ENCODE data around the gene RGL2.

Gene RGL2

GRCh38 chr6:33313105-33313708 lies 14.5 kb upstream of the RGL2 start:
- no peak for TF ChIP-seq CTCF (IDR thresholded peaks at IDR 0.05; ENCODE audit: low read depth, low read length, missing control alignments)
- no peak for DNase-seq (ENCODE audit: extremely low read depth, low read depth)

GRCh38 chr6:33312361-33313104 lies 13.8 kb upstream of the RGL2 start:
- no peak for TF ChIP-seq CTCF (IDR thresholded peaks at IDR 0.05; ENCODE audit: low read depth, low read length, missing control alignments)
- H3K4me3 ChIP-seq (replicated peaks; ENCODE audit: low read depth, low read length): peak overlapping the region; percentile 79
- no peak for DNase-seq (ENCODE audit: extremely low read depth, low read depth)

More at GRCh38 chr6:33313105-33313708, 14.5 kb upstream of the RGL2 start:
- H3K4me3 ChIP-seq (replicated peaks; ENCODE audit: low read depth, low read length): peak overlapping the region; percentile 79

GRCh38 chr6:33306356-33306755 lies 7.6 kb upstream of the RGL2 start:
- DNase-seq (ENCODE audit: extremely low read depth, low read depth): no peak
- no peak for TF ChIP-seq CTCF (IDR thresholded peaks at IDR 0.05; ENCODE audit: low read depth, low read length, missing control alignments)
- no peak overlapping the region for H3K4me3 ChIP-seq (replicated peaks; ENCODE audit: low read depth, low read length)

GRCh38 chr6:33305052-33305451 lies 6.3 kb upstream of the RGL2 start:
- DNase-seq (ENCODE audit: extremely low read depth, low read depth): no peak
- no peak for TF ChIP-seq CTCF (IDR thresholded peaks at IDR 0.05; ENCODE audit: low read depth, low read length, missing control alignments)
- no peak overlapping the region for H3K4me3 ChIP-seq (replicated peaks; ENCODE audit: low read depth, low read length)

GRCh38 chr6:33304216-33304615 lies 5.5 kb upstream of the RGL2 start:
- no peak overlapping the region for H3K4me3 ChIP-seq (replicated peaks; ENCODE audit: low read depth, low read length)
- TF ChIP-seq CTCF (IDR thresholded peaks at IDR 0.05; ENCODE audit: low read depth, low read length, missing control alignments): no peak
- no peak for DNase-seq (ENCODE audit: extremely low read depth, low read depth)

GRCh38 chr6:33301877-33302276 lies 3.1 kb upstream of the RGL2 start:
- TF ChIP-seq CTCF (IDR thresholded peaks at IDR 0.05; ENCODE audit: low read depth, low read length, missing control alignments): no peak
- no peak for DNase-seq (ENCODE audit: extremely low read depth, low read depth)
- no peak overlapping the region for H3K4me3 ChIP-seq (replicated peaks; ENCODE audit: low read depth, low read length)

Measured in HFF-Myc (cell line).